ENCODE results near the gene ATP1A1.

Gene ATP1A1

GRCh38 chr1:116392717-116393404, 19.8 kb downstream of the ATP1A1 start:
- DNase-seq, result no peak

GRCh38 chr1:116393792-116394191, 20.7 kb downstream of the ATP1A1 start:
- no peak for DNase-seq

- no peak for DNase-seq
Measured at GRCh38 chr1:116394270-116394669, 21.2 kb downstream of the ATP1A1 start.

GRCh38 chr1:116396769-116397168, 23.7 kb downstream of the ATP1A1 start:
- DNase-seq, result no peak

- no peak for DNase-seq
Measured at GRCh38 chr1:116397728-116398127, 24.7 kb downstream of the ATP1A1 start.

- DNase-seq, result no peak
Measured at GRCh38 chr1:116400780-116401179, 27.7 kb downstream of the ATP1A1 start.

- DNase-seq, result no peak
Measured at GRCh38 chr1:116401646-116402176, 28.7 kb downstream of the ATP1A1 start.

GRCh38 chr1:116402333-116402732, 29.3 kb downstream of the ATP1A1 start:
- no peak for DNase-seq

GRCh38 chr1:116403496-116404136, 30.6 kb downstream of the ATP1A1 start:
- DNase-seq, result no peak

- DNase-seq, result no peak
Measured at GRCh38 chr1:116404699-116405098, 31.7 kb downstream of the ATP1A1 start.

- DNase-seq, result no peak
Measured at GRCh38 chr1:116405241-116406135, 32.4 kb downstream of the ATP1A1 start.

- no peak for DNase-seq
Measured at GRCh38 chr1:116407033-116407432, 34.0 kb downstream of the ATP1A1 start.

GRCh38 chr1:116408193-116408592, 35.1 kb downstream of the ATP1A1 start:
- DNase-seq, result no peak

GRCh38 chr1:116408803-116409720, 36.0 kb downstream of the ATP1A1 start:
- no peak for DNase-seq

GRCh38 chr1:116409751-116410191, 36.7 kb downstream of the ATP1A1 start:
- DNase-seq, result no peak

GRCh38 chr1:116411784-116412479, 38.9 kb downstream of the ATP1A1 start:
- no peak for DNase-seq

- DNase-seq, result no peak
Measured at GRCh38 chr1:116412480-116412798, 39.4 kb downstream of the ATP1A1 start.

GRCh38 chr1:116412898-116413297, 39.9 kb downstream of the ATP1A1 start:
- no peak for DNase-seq

GRCh38 chr1:116413414-116413813, 40.4 kb downstream of the ATP1A1 start:
- DNase-seq, result no peak

GRCh38 chr1:116414364-116414763, 41.3 kb downstream of the ATP1A1 start:
- DNase-seq, result no peak

- no peak for DNase-seq
Measured at GRCh38 chr1:116415200-116415698, 42.2 kb downstream of the ATP1A1 start.
